ENCODE measurements around the gene SNTA1.

The SNTA1 gene

GRCh38 chr20:33431797-33432381 lies 11.7 kb downstream of the SNTA1 start:
- TF ChIP-seq SIN3A (IDR thresholded peaks at IDR 0.05; ENCODE audit: borderline replicate concordance, insufficient read depth, low read length): no peak
- no peak for TF ChIP-seq REST (IDR thresholded peaks at IDR 0.05; ENCODE audit: insufficient read depth in 1 of 2, low read depth in 2 of 2, low read length in 2 of 2)
- TF ChIP-seq POLR2AphosphoS5 (IDR thresholded peaks at IDR 0.05; ENCODE audit: low read depth, low read length): no peak
- TF ChIP-seq TAF1 (IDR thresholded peaks at IDR 0.05; ENCODE audit: borderline replicate concordance, insufficient read depth, low read length): no peak
- no peak for TF ChIP-seq FOXP2 (optimal IDR thresholded peaks at IDR 0.05; ENCODE audit: borderline replicate concordance, extremely low read depth, extremely low read length, insufficient read depth)

GRCh38 chr20:33423141-33423834 lies 20.3 kb downstream of the SNTA1 start:
- TF ChIP-seq POLR2AphosphoS5 (IDR thresholded peaks at IDR 0.05; ENCODE audit: low read depth, low read length) (no peak), SIN3A (IDR thresholded peaks at IDR 0.05; ENCODE audit: borderline replicate concordance, insufficient read depth, low read length) (no peak), REST (IDR thresholded peaks at IDR 0.05; ENCODE audit: insufficient read depth in 1 of 2, low read depth in 2 of 2, low read length in 2 of 2) (no peak), TAF1 (IDR thresholded peaks at IDR 0.05; ENCODE audit: borderline replicate concordance, insufficient read depth, low read length) (no peak), FOXP2 (optimal IDR thresholded peaks at IDR 0.05; ENCODE audit: borderline replicate concordance, extremely low read depth, extremely low read length, insufficient read depth) (no peak)

GRCh38 chr20:33419140-33419974 lies 24.2 kb downstream of the SNTA1 start:
- TF ChIP-seq POLR2AphosphoS5 (IDR thresholded peaks at IDR 0.05; ENCODE audit: low read depth, low read length): no peak
- TF ChIP-seq TAF1 (IDR thresholded peaks at IDR 0.05; ENCODE audit: borderline replicate concordance, insufficient read depth, low read length): no peak
- TF ChIP-seq SIN3A (IDR thresholded peaks at IDR 0.05; ENCODE audit: borderline replicate concordance, insufficient read depth, low read length): no peak
- no peak for TF ChIP-seq REST (IDR thresholded peaks at IDR 0.05; ENCODE audit: insufficient read depth in 1 of 2, low read depth in 2 of 2, low read length in 2 of 2)
- no peak for TF ChIP-seq FOXP2 (optimal IDR thresholded peaks at IDR 0.05; ENCODE audit: borderline replicate concordance, extremely low read depth, extremely low read length, insufficient read depth)

- TF ChIP-seq SIN3A (IDR thresholded peaks at IDR 0.05; ENCODE audit: borderline replicate concordance, insufficient read depth, low read length): no peak
- no peak for TF ChIP-seq REST (IDR thresholded peaks at IDR 0.05; ENCODE audit: insufficient read depth in 1 of 2, low read depth in 2 of 2, low read length in 2 of 2)
- TF ChIP-seq POLR2AphosphoS5 (IDR thresholded peaks at IDR 0.05; ENCODE audit: low read depth, low read length): no peak
- TF ChIP-seq FOXP2 (optimal IDR thresholded peaks at IDR 0.05; ENCODE audit: borderline replicate concordance, extremely low read depth, extremely low read length, insufficient read depth): no peak
- no peak for TF ChIP-seq TAF1 (IDR thresholded peaks at IDR 0.05; ENCODE audit: borderline replicate concordance, insufficient read depth, low read length)
These were observed 25.5 kb downstream of the SNTA1 start for GRCh38 chr20:33418033-33418432.

Measured in PFSK-1 (cell line).